ENCODE results near the gene MAD1L1. TPM values are rescaled to one million over a fixed set of nuclear protein-coding genes. Genes with fewer than 3 reads are reported as not detected.

Gene MAD1L1
- total and polyA plus RNA-seq, 10 donors: 47.3 to 118 (median 68.2) TPM

DNA sequence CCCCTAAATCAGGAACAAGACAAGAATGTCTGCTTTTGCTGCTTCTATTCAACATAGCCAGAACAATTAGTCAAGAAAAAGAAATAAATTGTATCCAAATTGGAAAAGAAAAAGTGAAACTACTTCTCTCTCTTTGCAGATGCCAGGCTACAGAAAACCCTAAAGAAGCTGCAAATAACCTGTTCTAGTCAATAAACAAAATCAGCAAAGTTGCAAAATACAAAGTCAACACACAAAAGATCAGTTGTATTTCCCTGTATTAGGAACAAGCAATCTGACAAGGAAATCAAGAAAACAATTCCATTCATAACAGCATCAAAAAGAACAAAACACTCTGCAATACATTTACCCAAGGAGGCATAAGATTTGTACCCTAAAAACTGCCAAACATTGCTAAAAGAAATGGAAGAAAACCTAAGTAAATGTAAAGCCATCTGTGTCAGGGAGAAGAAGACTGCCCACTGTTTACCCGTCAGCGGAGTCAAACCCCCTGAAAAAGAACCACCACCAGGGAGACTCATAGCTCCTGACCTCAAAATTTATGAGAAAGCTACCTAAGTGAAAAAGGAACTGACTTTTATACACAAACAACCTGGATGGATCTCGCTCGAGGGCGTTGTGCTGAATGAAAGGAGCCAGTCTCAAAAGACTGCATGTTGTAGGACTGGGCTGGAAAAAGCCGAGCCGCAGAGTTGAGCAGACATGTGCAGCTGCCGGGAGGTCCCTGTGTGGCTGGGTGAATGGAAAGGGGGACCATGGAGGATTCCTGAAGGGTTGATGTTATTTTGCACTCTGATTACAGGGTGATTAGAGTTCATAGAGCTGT, 263.1 kb downstream of the MAD1L1 start:
- Histone ChIP-seq H3K9me3 (no peaks in the 10 kb centered on the region), H3K27ac (no peak overlapping the region), H3K27me3 (replicated peaks in 1 of 7) (no peaks in the 10 kb centered on the region), H3K4me3 (no peak overlapping the region), H3K36me3 (peaks cover 0 to 45% (median 0%) of the 10 kb centered on the region in 6 donors), H3K4me1 (peaks cover 0 to 22% (median 8%) of the 10 kb centered on the region in 6 donors)
- no peak for TF ChIP-seq POLR2AphosphoS5 (IDR thresholded peaks at IDR 0.05)
- no peak for TF ChIP-seq POLR2A (IDR thresholded peaks at IDR 0.05)
- TF ChIP-seq, protein P1, sequence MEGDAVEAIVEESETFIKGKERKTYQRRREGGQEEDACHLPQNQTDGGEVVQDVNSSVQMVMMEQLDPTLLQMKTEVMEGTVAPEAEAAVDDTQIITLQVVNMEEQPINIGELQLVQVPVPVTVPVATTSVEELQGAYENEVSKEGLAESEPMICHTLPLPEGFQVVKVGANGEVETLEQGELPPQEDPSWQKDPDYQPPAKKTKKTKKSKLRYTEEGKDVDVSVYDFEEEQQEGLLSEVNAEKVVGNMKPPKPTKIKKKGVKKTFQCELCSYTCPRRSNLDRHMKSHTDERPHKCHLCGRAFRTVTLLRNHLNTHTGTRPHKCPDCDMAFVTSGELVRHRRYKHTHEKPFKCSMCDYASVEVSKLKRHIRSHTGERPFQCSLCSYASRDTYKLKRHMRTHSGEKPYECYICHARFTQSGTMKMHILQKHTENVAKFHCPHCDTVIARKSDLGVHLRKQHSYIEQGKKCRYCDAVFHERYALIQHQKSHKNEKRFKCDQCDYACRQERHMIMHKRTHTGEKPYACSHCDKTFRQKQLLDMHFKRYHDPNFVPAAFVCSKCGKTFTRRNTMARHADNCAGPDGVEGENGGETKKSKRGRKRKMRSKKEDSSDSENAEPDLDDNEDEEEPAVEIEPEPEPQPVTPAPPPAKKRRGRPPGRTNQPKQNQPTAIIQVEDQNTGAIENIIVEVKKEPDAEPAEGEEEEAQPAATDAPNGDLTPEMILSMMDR (IDR thresholded peaks at IDR 0.05 in 8 of 11, conservative IDR thresholded peaks at IDR 0.05 in 3 of 11): no peak
- DNase-seq: peak; percentile 69
- intact Hi-C loops (cut with DNase I; ENCODE audit: low total_unique reads): no loop called here
- WGBS, 5 donors: 66 to 77% (median 73%) methylated on average over 8 of the region's 8 CpGs

DNA sequence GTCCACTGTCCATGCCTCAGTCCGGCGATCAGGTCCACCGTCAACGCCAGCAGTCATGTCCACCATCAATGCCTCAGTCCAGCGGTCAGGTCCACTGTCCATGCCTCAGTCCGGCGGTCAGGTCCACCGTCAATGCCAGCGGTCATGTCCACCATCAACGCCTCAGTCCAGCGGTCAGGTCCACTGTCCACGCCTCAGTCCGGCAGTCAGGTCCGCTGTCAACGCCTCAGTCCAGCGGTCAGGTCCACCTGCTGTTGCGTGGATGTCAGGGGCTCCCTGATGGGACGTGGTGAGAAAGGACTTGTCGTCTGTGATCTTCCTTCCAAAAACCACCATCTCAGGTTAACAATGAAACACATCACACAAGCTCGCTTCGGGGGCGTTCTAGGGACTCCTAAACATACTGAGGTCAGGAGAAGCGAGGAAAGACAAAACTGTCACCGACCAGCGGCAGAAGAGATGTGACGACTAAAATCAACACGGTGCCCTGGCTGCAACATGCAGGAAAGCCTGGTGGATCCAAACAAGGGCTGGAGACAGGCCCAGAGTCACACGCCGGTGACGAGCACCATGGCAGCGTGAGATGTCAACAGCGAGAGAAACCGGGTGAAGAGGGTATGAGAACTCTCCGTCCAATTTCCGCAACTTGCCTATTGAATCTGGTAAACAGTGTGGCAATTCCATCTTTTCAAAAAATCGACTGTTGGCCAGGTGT, 264.2 kb downstream of the MAD1L1 start:
- Histone ChIP-seq H3K27ac (peak overlapping the region in 1 of 8 donors; percentile 3), H3K4me1 (peaks cover 0 to 13% (median 7%) of the 10 kb centered on the region in 6 donors), H3K4me3 (no peak overlapping the region), H3K27me3 (replicated peaks in 1 of 7) (no peaks in the 10 kb centered on the region), H3K36me3 (peaks cover 0 to 52% (median 0%) of the 10 kb centered on the region in 6 donors), H3K9me3 (no peaks in the 10 kb centered on the region)
- intact Hi-C loops (cut with DNase I; ENCODE audit: low total_unique reads): no loop called here
- no peak for TF ChIP-seq POLR2A (IDR thresholded peaks at IDR 0.05)
- peak; percentile 69 for DNase-seq
- WGBS, 5 donors: 97 to 99% (median 98%) methylated on average over 30 to 36 of the region's 36 CpGs

GRCh38 chr7:1967512-1968396, 265.0 kb downstream of the MAD1L1 start:
- peak; percentile 65 for DNase-seq
- peak in 1 of 3 donors; percentile 30 for TF ChIP-seq POLR2AphosphoS5 (IDR thresholded peaks at IDR 0.05)
- TF ChIP-seq, protein P1 (IDR thresholded peaks at IDR 0.05 in 8 of 11, conservative IDR thresholded peaks at IDR 0.05 in 3 of 11): no peak
- no peak overlapping the region for H3K4me3 ChIP-seq
- peak overlapping the region in 1 of 8 donors; percentile 31 for H3K27ac ChIP-seq
- peaks cover 0 to 1% (median 0%) of the 10 kb centered on the region in 8 donors for H3K9me3 ChIP-seq
- 94 to 97% (median 96%) methylated on average over 43 to 45 of the region's 45 CpGs for WGBS, 5 donors
- intact Hi-C loops (cut with DNase I; ENCODE audit: low total_unique reads): no loop called here
- H3K36me3 ChIP-seq: peaks cover 0 to 52% (median 0%) of the 10 kb centered on the region in 6 donors
- peaks cover 0 to 13% (median 7%) of the 10 kb centered on the region in 6 donors for H3K4me1 ChIP-seq
- H3K27me3 ChIP-seq (replicated peaks in 1 of 7): no peaks in the 10 kb centered on the region

- WGBS, 5 donors: 92 to 96% (median 94%) methylated on average over 26 of the region's 26 CpGs
- H3K27me3 ChIP-seq (replicated peaks in 1 of 7): no peaks in the 10 kb centered on the region
- no peak overlapping the region for H3K27ac ChIP-seq
- H3K4me1 ChIP-seq: peaks cover 0 to 13% (median 7%) of the 10 kb centered on the region in 6 donors
- H3K9me3 ChIP-seq: peaks cover 0 to 11% (median 5%) of the 10 kb centered on the region in 8 donors
- intact Hi-C loops (cut with DNase I; ENCODE audit: low total_unique reads): no loop called here
- H3K4me3 ChIP-seq: no peak overlapping the region
- TF ChIP-seq POLR2AphosphoS5 (IDR thresholded peaks at IDR 0.05) (no peak), POLR2A (IDR thresholded peaks at IDR 0.05) (no peak)
- TF ChIP-seq, protein P1 (IDR thresholded peaks at IDR 0.05 in 8 of 11, conservative IDR thresholded peaks at IDR 0.05 in 3 of 11): no peak
- peak; percentile 60 for DNase-seq
- H3K36me3 ChIP-seq: peaks cover 0 to 60% (median 0%) of the 10 kb centered on the region in 6 donors
Observed at GRCh38 chr7:1966631-1967200, 266.0 kb downstream of the MAD1L1 start.
